ENCODE measurements around the gene BNC2. TPM values are rescaled to one million over a fixed set of nuclear protein-coding genes. Genes with fewer than 3 reads are reported as not detected.

BNC2 gene
- total RNA-seq, 2 donors from 2014 or later, result 16.1 to 16.9 TPM

GRCh38 chr9:16877256-16877655 is 6.8 kb upstream of the BNC2 start:
- H3K4me3 ChIP-seq, result no peak overlapping the region
- no peaks in the 10 kb centered on the region for H3K9me3 ChIP-seq
- ATAC-seq (ENCODE audit: insufficient number of reproducible peaks, low FRiP score, low read depth) (no peak), DNase-seq (ENCODE audit: low spot score) (no peak)
- H3K27ac ChIP-seq, result no peak overlapping the region
- no peaks in the 10 kb centered on the region for H3K4me1 ChIP-seq (ENCODE audit: control insufficient read depth in 1 of 2, low read depth in 2 of 2)
- H3K36me3 ChIP-seq, result no peaks in the 10 kb centered on the region
- no peak for TF ChIP-seq CTCF (IDR thresholded peaks at IDR 0.05)
- no peaks in the 10 kb centered on the region for H3K27me3 ChIP-seq (replicated peaks; ENCODE audit: insufficient read depth)

- Histone ChIP-seq H3K27me3 (replicated peaks; ENCODE audit: insufficient read depth) (no peaks in the 10 kb centered on the region), H3K4me3 (no peak overlapping the region), H3K36me3 (no peaks in the 10 kb centered on the region), H3K9me3 (no peaks in the 10 kb centered on the region), H3K27ac (no peak overlapping the region), H3K4me1 (ENCODE audit: control insufficient read depth in 1 of 2, low read depth in 2 of 2) (peaks cover 0 to 10% of the 10 kb centered on the region in 2 donors)
- no peak for DNase-seq (ENCODE audit: low spot score)
- no peak for ATAC-seq (ENCODE audit: insufficient number of reproducible peaks, low FRiP score, low read depth)
- no peak for TF ChIP-seq CTCF (IDR thresholded peaks at IDR 0.05)
These were observed 2.8 kb upstream of the BNC2 start for GRCh38 chr9:16873126-16873802.

GRCh38 chr9:16871336-16872151 is 1.1 kb upstream of the BNC2 start:
- ATAC-seq (ENCODE audit: insufficient number of reproducible peaks, low FRiP score, low read depth) (peak; percentile 33), DNase-seq (ENCODE audit: low spot score) (peak; percentile 26)
- no peaks in the 10 kb centered on the region for H3K9me3 ChIP-seq

GRCh38 chr9:16869882-16870595 is 431 bp downstream of the BNC2 start:
- ATAC-seq (ENCODE audit: insufficient number of reproducible peaks, low FRiP score, low read depth) (no peak), DNase-seq (ENCODE audit: low spot score) (no peak)
- TF ChIP-seq CTCF (IDR thresholded peaks at IDR 0.05), result no peak
- Histone ChIP-seq H3K9me3 (no peaks in the 10 kb centered on the region), H3K4me1 (ENCODE audit: control insufficient read depth in 1 of 2, low read depth in 2 of 2) (peaks cover 6 to 37% of the 10 kb centered on the region in 2 donors), H3K36me3 (no peaks in the 10 kb centered on the region), H3K4me3 (peak overlapping the region; percentile 98), H3K27me3 (replicated peaks; ENCODE audit: insufficient read depth) (no peaks in the 10 kb centered on the region), H3K27ac (peak overlapping the region; percentile 75 to 84)

More at GRCh38 chr9:16871336-16872151, 1.1 kb upstream of the BNC2 start:
- H3K27me3 ChIP-seq (replicated peaks; ENCODE audit: insufficient read depth), result no peaks in the 10 kb centered on the region
- no peaks in the 10 kb centered on the region for H3K36me3 ChIP-seq
- peak overlapping the region; percentile 98 for H3K4me3 ChIP-seq
- peaks cover 4 to 27% of the 10 kb centered on the region in 2 donors for H3K4me1 ChIP-seq (ENCODE audit: control insufficient read depth in 1 of 2, low read depth in 2 of 2)
- TF ChIP-seq CTCF (IDR thresholded peaks at IDR 0.05), result no peak
- peak overlapping the region; percentile 75 to 84 for H3K27ac ChIP-seq
